GM23338 (cell line): ENCODE results near the gene PHLPP2.

Source experiments
- CREB1 ChIP-seq: fragments of 250-450 bp; sonication (Bioruptor Pico); IDR thresholded peaks from 2 replicates; pipeline ENCODE4 v1.5.0; 2020; ENCODE audit warnings: low read depth, mild to moderate bottlenecking, moderate library complexity
- CTCF ChIP-seq, 2 experiments: fragments of 200-600 bp in 1 of 2; sonication (generic) in 1 of 2; conservative IDR thresholded peaks; 2 replicates each; pipeline versions ENCODE4 v1.5.1 to v1.6.1; 2016 to 2017; ENCODE audit warnings: antibody characterized with exemption in 2 of 2, low read depth in 2 of 2, mild to moderate bottlenecking in 2 of 2, moderate library complexity in 1 of 2
- ETS1 ChIP-seq: IDR thresholded peaks from 2 replicates; pipeline ENCODE4 v1.6.1; 2016; ENCODE audit warnings: antibody characterized with exemption
- EZH2 ChIP-seq: fragments of 200-600 bp; sonication (generic); IDR thresholded peaks from one replicate; pipeline ENCODE4 v1.8.0; 2017; ENCODE audit warnings: antibody characterized with exemption, mild to moderate bottlenecking, low read depth; ENCODE audit not compliant: unreplicated experiment
- EZH2phosphoT487 ChIP-seq: fragments of 200-600 bp; sonication (generic); IDR thresholded peaks from one replicate; pipeline ENCODE4 v1.8.1; 2018; ENCODE audit warnings: antibody characterized with exemption; ENCODE audit not compliant: unreplicated experiment
- JUNB ChIP-seq: IDR thresholded peaks from one replicate; pipeline ENCODE4 v1.6.1; 2016; ENCODE audit warnings: antibody characterized with exemption; ENCODE audit not compliant: unreplicated experiment
- NANOG ChIP-seq: IDR thresholded peaks from 2 replicates; pipeline ENCODE4 v1.6.1; 2016; ENCODE audit warnings: antibody characterized with exemption, borderline replicate concordance
- POLR2AphosphoS5 ChIP-seq: IDR thresholded peaks from 2 replicates; pipeline ENCODE4 v1.6.1; 2016; ENCODE audit warnings: antibody characterized with exemption, low read depth
- REST ChIP-seq: IDR thresholded peaks from one replicate; pipeline ENCODE4 v1.6.1; 2018; ENCODE audit warnings: antibody characterized with exemption; ENCODE audit not compliant: unreplicated experiment
- STAT1 ChIP-seq: IDR thresholded peaks from one replicate; pipeline ENCODE4 v1.6.1; 2016; ENCODE audit warnings: antibody characterized with exemption; ENCODE audit not compliant: unreplicated experiment
- ZNF331 ChIP-seq: fragments of 250-450 bp; sonication (Bioruptor Pico); IDR thresholded peaks from 2 replicates; pipeline ENCODE4 v1.5.0; 2020; ENCODE audit warnings: low read depth, mild to moderate bottlenecking, moderate library complexity
- ZNF462 ChIP-seq: fragments of 250-450 bp; sonication (Bioruptor Pico); IDR thresholded peaks from 2 replicates; pipeline ENCODE4 v1.5.0; 2020; ENCODE audit warnings: mild to moderate bottlenecking, moderate library complexity

GRCh38 chr16:71623597-71623996 is 100.9 kb downstream of the PHLPP2 start:
- TF ChIP-seq CTCF (conservative IDR thresholded peaks at IDR 0.05; ENCODE audit: low read depth in 2 of 2) (no peak), ETS1 (no peak), POLR2AphosphoS5 (no peak), REST (no peak), EZH2 (no peak), CREB1 (CRISPR knock-in tag) (no peak), JUNB (no peak), EZH2phosphoT487 (no peak), ZNF331 (CRISPR knock-in tag) (no peak), STAT1 (no peak), NANOG (no peak), ZNF462 (CRISPR knock-in tag) (no peak)
